ENCODE data around the gene FXR2.

GRCh38 chr17:7557147-7557764 is 57.4 kb downstream of the FXR2 start:
- TF ChIP-seq SUZ12 (IDR thresholded peaks at IDR 0.05; ENCODE audit: extremely low read depth, insufficient read depth, insufficient read length) (no peak), YY1 (IDR thresholded peaks at IDR 0.05; ENCODE audit: insufficient read depth, insufficient read length) (no peak)
